LoVo (cell line): ENCODE measurements around the gene ABHD5.
"Not testable (repeated sequence)": the region's sequence is repeated elsewhere in the genome, so short reads cannot be mapped to it uniquely, and the experiment has no call there.

Experiments
- DNase-seq: peaks from one replicate; pipeline ENCODE4 v3.0.0-alpha.2; 2016; ENCODE audit warnings: low spot score

The ABHD5 gene

GRCh38 chr3:43690400-43691119 is at the start of gene ABHD5:
Gene ABHD5 (plus strand): TSS chr3:43690938. CDS start chr3:43690993, 55 bp downstream.
- DNase-seq, result peak; percentile 94

DNA sequence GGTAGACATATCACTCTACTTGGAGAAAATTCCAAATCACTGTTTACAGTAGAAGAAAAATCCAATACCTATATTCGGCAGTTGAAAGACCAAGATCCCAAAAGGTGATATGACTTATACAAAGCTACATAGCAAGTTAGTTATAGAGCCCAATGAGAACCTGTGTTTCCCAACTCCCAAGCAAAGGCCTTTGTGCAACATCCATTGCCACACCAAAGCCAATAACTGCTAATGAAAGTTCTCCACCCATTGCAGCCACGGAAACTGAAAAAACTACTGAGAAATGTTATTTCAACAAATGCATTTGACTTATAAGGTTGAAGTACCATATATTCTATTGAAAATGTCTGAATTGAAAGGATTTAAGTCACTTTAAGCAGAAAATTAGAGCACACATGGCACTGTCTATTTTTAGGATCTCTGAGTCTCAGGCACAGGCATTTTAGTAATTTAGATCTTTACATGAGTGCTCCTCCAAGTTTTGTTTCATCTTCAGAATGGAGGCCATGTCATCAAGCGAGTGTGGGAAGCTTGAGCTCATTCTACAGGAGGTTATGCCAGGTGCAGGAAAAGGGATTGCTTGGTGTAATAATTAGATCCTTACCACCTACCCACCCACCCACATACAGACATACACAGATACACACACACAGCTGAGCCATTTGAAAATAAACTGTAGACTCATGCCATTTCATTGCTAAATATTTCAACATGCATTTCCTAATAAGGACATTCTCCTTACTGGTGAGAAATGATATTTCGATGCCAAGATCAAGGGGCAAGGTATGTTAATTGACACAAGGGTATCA is 49.2 kb upstream of the ABHD5 start:
- no peak for DNase-seq

DNA sequence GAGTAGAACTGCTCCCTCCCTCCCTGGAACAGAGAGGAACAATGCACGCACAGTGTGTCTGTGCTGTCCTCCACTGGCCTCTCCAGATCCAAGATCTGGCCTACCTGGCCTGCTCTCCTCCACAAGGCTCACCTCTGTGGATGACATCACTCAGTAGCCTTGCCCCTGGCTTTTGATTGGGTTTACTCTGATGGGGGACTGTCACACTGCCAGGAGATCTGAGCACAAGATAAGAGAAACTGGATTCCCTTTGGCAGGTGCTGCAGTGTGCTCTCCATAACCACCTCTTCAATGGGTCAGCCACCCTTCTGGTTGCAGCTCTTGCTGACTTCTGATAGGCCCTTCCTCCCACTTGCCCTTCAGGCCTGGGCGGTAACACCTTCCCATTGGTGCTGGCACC is 46.3 kb upstream of the ABHD5 start:
- no peak for DNase-seq

- no peak for DNase-seq
Observed at GRCh38 chr3:43647331-43648166, 43.2 kb upstream of the ABHD5 start.

DNA sequence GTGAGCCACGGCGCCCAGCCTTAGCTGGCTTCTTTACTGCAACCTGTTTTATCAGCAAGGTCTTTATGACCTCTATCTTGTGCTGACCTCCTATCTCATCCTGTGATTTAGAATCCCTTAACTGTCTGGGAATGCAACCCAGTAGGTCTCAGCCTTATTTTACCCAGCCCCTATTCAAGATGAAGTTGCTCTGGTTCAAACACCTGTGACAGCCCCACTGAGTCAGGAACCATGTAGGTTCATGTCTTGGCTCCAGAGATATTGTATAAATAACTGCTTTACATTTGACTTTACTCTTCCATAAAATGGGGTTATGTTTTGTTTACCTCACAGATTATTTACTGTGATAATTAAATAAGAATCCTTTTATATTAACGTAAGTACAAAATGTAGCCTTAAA is 41.8 kb upstream of the ABHD5 start:
- DNase-seq, result no peak

DNA sequence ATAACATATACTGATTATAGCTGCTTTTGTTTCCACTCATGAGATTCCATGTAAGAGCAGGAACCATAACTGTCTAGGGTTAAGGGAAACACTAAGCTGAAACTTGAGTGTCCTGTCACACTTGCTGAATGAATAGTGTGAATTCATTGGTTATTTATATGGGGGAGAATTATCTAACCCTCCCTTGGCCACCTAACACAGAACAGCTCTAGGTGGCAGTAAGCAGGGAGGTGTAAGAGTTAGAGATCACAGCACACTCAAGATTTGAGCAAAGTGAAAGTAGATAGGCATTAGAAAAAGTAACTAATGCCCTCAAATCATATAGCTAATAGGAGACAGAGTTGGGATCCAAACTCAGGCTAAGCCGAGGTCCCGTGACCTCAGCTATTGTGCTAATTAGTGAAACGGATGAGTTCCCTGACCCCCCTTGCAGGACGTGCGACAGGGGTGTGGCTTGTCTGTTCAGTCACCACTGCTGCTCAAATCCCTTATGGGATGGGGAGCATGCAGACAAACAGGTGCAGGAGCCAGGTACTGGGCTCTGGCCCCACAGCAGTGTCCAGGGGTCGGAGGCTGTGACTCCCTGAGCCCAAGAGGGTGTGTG is 41.3 kb upstream of the ABHD5 start:
- no peak for DNase-seq

DNA sequence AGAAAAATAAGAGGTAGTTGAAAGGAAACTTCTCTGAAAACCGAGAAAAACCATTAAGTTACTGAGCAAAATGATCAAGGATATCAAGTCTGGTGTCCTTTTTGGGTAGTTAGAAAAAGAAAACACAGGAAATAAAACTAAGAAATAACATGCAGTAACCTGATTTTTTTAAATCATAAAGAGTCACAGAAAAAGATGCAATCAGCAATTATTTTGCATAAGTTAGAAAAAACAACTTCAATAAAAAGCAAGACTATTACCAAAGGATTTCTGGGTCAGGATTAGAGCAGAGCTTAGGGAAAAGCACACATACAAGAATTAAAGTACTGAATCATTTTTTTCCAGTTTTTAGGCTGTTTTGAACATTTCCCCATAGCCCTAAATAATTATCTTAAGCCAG is 40.4 kb upstream of the ABHD5 start:
- DNase-seq, result no peak

- not testable (repeated sequence) for DNase-seq
Observed at GRCh38 chr3:43656390-43656789, 34.3 kb upstream of the ABHD5 start.

- DNase-seq, result no peak
Observed at GRCh38 chr3:43659250-43659880, 31.4 kb upstream of the ABHD5 start.

DNA sequence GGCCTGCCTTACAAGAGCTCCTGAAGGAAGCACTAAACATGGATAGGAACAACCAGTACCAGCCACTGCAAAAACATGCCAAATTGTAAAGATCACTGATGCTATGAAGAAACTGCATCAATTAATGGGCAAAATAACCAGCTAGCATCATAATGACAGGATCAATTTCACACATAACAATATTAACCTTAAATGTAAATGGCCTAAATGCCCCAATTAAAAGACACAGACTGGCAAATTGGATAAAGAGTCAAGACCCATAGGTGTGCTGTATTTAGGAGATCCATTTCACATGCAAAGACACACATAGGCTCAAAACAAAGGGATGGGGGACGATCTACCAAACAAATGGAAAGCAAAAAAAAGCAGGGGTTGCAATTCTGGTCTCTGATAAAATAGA is 29.4 kb upstream of the ABHD5 start:
- not testable (repeated sequence) for DNase-seq

- DNase-seq, result not testable (repeated sequence)
Observed at GRCh38 chr3:43665011-43665410, 25.7 kb upstream of the ABHD5 start.

DNA sequence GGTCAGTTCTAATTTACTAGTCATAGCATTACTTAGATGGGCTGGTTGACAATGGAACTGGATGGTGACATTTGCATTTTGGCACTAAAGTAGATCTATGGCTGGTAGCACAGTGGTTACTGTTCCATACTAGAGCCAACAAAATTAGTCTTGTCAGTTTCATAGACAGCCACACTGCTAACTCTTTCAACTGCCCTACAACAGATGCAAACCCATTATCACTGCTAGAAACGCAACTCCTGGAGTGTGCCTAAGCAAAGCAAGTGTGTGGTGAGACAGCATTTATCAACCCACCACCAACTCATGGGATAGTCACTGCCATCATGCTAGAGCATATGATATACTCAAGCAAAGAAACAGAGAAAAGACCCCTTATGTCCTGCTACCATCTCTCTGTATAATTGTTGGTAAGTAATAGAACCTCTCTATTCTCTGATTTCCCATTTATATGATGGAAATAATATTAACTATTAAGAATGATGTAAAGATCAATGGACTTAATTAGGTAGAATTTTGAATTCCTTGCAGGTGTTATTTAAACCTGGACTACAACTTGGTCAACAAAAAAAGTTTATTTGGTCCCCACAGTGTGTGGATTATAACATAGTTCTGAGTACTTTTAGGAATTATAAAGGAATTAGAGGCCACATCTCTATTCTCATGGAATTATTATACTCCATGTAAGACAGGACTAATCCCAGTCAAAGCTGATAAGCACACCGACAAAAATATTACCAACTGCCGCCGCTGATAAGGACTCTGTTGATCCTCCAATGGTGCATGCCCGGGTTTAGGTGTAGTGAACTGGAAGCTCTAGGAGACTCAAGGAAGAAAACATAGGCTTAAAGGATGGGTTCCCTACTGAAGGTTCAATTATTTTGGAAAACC is 19.9 kb upstream of the ABHD5 start:
- DNase-seq, result no peak

GRCh38 chr3:43674345-43675085 is 16.2 kb upstream of the ABHD5 start:
- DNase-seq, result no peak

GRCh38 chr3:43675593-43675992 is 15.1 kb upstream of the ABHD5 start:
- DNase-seq, result no peak

- no peak for DNase-seq
Observed at GRCh38 chr3:43676441-43676840, 14.3 kb upstream of the ABHD5 start.

DNA sequence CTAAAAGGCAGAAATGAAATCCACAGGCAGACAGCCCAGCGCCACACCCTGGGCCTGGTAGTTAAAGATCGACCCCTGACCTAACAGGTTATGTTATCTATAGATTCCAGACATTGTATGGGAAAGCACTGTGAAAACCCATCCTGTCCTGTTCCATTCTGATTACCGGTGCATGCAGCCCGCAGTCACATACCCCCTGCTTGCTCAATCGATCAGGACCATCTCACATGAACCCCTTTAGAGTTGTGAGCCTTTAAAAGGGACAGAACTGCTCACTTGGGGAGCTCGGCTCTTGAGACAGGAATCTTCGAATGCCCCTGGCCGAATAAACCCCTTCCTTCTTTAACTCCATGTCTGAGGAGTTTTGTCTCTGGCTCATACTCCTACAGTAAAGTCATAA is 12.4 kb upstream of the ABHD5 start:
- DNase-seq, result not testable (repeated sequence)

- DNase-seq, result not testable (repeated sequence)
Observed at GRCh38 chr3:43678887-43679449, 11.8 kb upstream of the ABHD5 start.

DNA sequence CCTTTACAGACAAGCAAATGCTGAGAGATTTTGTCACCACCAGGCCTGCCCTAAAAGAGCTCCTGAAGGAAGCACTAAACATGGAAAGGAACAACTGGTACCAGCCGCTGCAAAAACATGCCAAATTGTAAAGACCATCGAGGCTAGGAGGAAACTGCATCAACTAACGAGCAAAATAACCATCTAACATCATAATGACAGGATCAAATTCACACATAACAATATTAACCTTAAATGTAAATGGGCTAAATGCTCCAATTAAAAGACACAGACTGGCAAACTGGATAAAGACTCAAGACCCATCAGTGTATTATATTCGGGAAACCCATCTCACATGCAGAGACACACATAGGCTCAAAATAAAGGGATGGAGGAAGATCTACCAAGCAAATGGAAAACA is 9.9 kb upstream of the ABHD5 start:
- DNase-seq, result not testable (repeated sequence)

- no peak for DNase-seq
Observed at GRCh38 chr3:43684944-43685343, 5.8 kb upstream of the ABHD5 start.

DNA sequence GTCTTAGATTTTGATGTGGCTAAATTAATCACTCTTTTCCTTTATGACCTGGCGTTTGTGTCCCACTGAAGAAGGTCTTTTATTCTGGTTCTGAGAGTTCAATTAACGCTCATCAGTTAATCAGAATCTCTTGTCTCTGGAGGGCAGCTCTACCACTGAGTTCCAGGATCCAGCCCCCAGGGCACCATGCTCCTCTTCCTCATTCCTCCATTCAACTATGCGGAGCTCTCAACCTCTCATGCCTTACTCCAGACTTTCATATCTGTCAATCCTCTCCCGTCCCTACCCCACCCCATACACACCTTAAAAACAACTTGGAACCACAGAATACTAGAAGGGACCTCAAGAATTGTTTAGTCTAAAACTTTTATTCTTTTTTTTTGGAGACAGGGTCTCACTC is 4.8 kb upstream of the ABHD5 start:
- no peak for DNase-seq
